ENCODE measurements around the gene SART3.
A peak's percentile ranks its signal among the peaks of the same experiment; 100 is the strongest.
"Not testable (repeated sequence)": the region's sequence is repeated elsewhere in the genome, so short reads cannot be mapped to it uniquely, and the experiment has no call there.

The SART3 gene

DNA sequence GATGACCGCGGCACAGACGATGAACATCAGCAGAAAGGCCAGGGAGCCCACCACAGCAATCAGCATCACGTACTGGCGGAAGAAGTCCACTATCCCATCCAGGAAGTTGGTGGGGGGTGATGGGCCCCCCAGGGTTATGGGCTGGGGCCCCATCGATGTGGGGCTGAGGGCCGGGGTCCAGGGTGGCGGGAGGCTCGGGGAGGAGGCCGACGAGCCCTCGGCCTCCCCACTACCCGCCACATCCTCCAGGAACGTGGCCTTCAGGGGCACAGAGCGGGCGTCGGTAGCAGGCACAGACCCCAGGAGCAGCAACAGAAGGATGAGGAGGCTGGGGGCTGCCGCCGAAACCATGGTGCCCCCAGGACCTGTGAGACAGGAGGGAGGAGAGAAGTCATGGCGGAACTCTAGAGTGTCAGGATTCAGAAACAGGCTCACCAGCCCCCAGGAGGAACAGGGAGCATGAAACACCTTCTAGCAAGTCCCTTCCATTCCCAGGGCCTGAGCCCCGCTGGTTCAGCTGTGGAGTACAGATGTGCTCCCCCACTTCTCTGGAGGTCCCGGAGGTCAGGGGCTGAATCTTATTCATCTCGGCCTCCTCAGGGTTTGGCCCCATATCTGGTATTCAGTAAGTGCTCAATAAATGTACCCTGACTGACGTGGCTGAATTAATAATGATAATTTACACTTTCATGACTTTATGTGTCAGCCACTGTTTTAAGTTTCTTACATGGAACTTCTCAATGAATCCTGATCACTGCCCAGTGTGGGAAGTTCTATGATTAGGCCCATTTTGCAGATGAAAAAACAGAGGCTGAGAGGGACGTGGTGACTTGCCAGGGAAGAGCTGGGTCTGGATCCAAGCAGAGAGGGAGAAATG, 31.3 kb upstream of the SART3 start:
- H3K4me3 Mint-ChIP-seq: no peak overlapping the region
- no peaks in the 10 kb centered on the region for H3K36me3 Mint-ChIP-seq
- no peaks in the 10 kb centered on the region for H3K4me1 Mint-ChIP-seq
- DNase-seq: no peak
- no peaks in the 10 kb centered on the region for H3K9me3 Mint-ChIP-seq
- H3K27me3 Mint-ChIP-seq: peaks cover 0 to under 1% of the 10 kb centered on the region in 2 donors
- H3K27ac Mint-ChIP-seq: no peak overlapping the region
- no peak for ATAC-seq (replicated peaks)

DNA sequence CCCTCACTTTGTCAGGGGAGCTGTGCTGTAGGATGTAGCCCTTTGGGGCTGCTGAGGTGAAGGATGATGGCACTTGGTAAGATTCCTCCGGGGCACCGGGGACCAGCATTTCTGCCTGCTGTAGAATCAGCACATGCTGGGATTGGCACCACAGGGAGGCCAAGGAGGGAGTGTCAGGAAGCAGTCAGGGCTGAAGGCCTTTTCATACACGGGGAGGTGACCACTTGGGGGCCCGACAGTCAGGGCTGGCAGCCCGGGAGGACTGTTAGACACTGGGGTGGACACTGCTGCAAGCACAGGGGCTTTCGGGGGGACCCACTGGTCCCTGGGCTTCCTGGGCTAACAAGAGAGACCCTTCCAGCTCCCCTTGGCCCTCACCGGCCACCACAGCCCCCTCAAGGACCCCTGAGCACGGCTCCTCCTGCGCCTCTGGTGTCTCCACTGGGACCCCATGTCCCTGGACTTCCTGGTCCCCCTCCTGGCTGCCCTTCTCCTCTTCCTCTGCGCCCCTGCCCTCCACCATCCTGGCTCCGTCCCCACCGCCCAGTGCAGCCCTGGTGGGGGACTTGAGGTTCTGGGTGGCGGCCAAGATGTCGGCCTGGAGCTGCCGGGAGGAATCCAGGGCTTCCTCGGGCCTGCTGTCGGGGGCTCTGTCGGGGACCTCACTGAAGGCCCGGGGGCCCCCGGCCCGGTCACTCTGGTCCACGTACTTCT, 30.5 kb upstream of the SART3 start:
- no peaks in the 10 kb centered on the region for H3K27me3 Mint-ChIP-seq
- no peaks in the 10 kb centered on the region for H3K4me1 Mint-ChIP-seq
- H3K4me3 Mint-ChIP-seq: no peak overlapping the region
- H3K27ac Mint-ChIP-seq: peak overlapping the region; percentile 52
- no peaks in the 10 kb centered on the region for H3K9me3 Mint-ChIP-seq
- H3K36me3 Mint-ChIP-seq: no peaks in the 10 kb centered on the region
- ATAC-seq (replicated peaks) (no peak), DNase-seq (no peak)

GRCh38 chr12:108590463-108590862, 29.5 kb upstream of the SART3 start:
- not testable (repeated sequence) for H3K4me1 Mint-ChIP-seq; H3K36me3 Mint-ChIP-seq; H3K9me3 Mint-ChIP-seq; ATAC-seq (replicated peaks); H3K27me3 Mint-ChIP-seq; H3K27ac Mint-ChIP-seq; H3K4me3 Mint-ChIP-seq; DNase-seq

GRCh38 chr12:108589840-108590229, 28.9 kb upstream of the SART3 start:
- ATAC-seq (replicated peaks) (no peak), DNase-seq (no peak)
- no peak overlapping the region for H3K4me3 Mint-ChIP-seq
- H3K27me3 Mint-ChIP-seq: peaks cover 0 to 1% of the 10 kb centered on the region in 2 donors
- H3K9me3 Mint-ChIP-seq: no peaks in the 10 kb centered on the region
- H3K4me1 Mint-ChIP-seq: no peaks in the 10 kb centered on the region
- H3K36me3 Mint-ChIP-seq: no peaks in the 10 kb centered on the region
- H3K27ac Mint-ChIP-seq: no peak overlapping the region

DNA sequence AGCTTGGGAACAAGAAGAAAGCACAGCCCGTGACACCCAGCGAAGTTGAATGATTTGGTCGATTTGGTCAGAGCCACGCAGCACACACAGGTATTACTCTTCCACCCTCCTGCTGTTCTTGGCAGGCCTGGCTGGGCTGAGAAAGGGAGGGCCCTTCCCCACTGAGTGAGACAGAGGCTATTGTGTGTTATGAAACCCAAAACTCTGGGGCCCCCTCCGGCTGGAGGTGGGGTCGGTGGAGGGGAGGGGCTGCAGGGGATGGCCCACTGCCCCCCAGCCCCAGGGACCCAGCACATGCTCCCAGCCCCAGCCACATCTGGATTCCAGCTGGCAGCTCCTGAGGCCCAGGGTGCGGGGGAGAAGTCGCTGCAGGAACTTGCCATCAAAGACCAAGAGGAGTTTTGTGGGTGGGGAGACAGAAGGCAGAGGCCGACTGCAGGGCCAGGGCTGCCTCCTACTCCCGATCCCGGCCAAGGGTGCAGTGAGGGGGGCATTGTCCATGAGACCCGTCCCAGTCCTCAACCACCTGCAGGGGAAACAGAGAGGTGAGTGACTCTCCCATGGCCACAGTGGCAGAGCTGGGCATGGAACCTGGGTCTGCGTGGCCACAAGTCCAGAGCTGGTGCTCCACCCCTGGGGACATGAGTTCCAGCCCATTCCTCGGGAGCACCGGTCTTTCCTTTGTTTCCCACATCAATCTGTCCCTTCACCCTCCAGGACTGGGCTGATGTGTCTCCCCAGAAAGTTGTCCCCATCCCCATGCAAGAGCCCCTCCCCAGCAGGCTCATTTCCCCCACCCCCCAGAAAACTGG, 28.3 kb upstream of the SART3 start:
- H3K36me3 Mint-ChIP-seq: no peaks in the 10 kb centered on the region

DNA sequence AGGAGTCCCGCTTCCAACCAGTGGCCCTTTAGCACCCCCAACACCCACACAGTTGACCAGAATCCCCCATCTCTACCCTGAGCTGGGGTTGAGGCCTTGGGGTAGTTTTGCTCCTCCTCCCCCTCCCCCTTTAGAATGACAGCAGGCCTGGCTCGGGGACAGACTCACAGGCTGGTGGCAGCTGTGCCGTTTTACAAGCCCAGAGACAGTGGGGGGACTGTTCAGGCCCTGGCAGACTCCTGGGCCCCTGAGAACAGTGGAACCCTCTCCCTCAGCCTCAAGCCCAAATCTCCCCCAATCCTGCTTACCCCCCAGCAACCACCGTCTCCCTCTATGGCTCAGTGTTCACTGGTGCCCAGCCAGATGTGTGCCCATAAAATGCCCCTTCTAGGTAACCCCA, 26.9 kb upstream of the SART3 start:
- peaks cover 0 to 4% of the 10 kb centered on the region in 2 donors for H3K27me3 Mint-ChIP-seq
- peak overlapping the region; percentile 7 for H3K27ac Mint-ChIP-seq
- DNase-seq (no peak), ATAC-seq (replicated peaks) (no peak)
- H3K4me1 Mint-ChIP-seq: no peaks in the 10 kb centered on the region
- H3K4me3 Mint-ChIP-seq: no peak overlapping the region
- no peaks in the 10 kb centered on the region for H3K36me3 Mint-ChIP-seq
- H3K9me3 Mint-ChIP-seq: no peaks in the 10 kb centered on the region

More for the DNA sequence above, 28.3 kb upstream of the SART3 start:
- Mint-ChIP-seq H3K4me3 (no peak overlapping the region), H3K9me3 (no peaks in the 10 kb centered on the region), H3K4me1 (no peaks in the 10 kb centered on the region), H3K27me3 (peaks cover 0 to 4% of the 10 kb centered on the region in 2 donors), H3K27ac (no peak overlapping the region)
- DNase-seq: no peak
- no peak for ATAC-seq (replicated peaks)

GRCh38 chr12:108586306-108586705, 25.3 kb upstream of the SART3 start:
- H3K4me1 Mint-ChIP-seq: no peaks in the 10 kb centered on the region
- H3K4me3 Mint-ChIP-seq: no peak overlapping the region
- DNase-seq (no peak), ATAC-seq (replicated peaks) (no peak)
- no peaks in the 10 kb centered on the region for H3K9me3 Mint-ChIP-seq
- no peak overlapping the region for H3K27ac Mint-ChIP-seq
- peaks cover 0 to 4% of the 10 kb centered on the region in 2 donors for H3K27me3 Mint-ChIP-seq
- H3K36me3 Mint-ChIP-seq: no peaks in the 10 kb centered on the region

- DNase-seq (no peak), ATAC-seq (replicated peaks) (no peak)
- Mint-ChIP-seq H3K4me3 (no peak overlapping the region), H3K36me3 (no peaks in the 10 kb centered on the region), H3K4me1 (peaks cover 0 to under 1% of the 10 kb centered on the region in 2 donors), H3K9me3 (no peaks in the 10 kb centered on the region), H3K27me3 (peaks cover 0 to 4% of the 10 kb centered on the region in 2 donors), H3K27ac (no peak overlapping the region)
Observed at GRCh38 chr12:108585864-108586263, 24.9 kb upstream of the SART3 start.

DNA sequence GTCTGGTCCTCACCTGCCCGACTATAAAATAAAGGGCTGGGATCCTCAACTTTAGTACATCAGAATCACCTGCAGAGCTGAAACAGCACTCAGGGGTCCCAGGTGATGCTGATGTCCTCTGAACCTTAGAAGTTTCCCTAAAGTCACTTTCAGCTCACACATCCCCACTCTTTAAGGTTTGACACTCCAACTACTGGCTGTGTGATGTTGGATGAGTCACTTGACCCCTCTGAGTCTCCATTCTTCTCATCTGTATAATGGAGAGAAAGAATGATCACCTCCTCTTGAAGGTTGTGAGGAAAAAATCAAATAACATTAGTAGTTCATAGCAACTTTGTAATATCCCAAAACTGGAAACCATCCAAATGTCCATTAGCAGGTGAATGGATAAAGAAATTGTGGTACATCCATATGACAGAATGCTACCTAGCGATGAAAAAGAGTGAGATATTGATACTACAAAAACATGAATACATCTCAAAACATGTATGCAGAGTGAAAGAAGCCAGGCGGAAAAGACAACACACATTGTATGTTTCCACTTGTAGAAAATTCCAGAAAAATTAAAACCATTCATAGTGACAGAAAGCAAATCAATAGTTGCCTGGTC, 23.6 kb upstream of the SART3 start:
- Mint-ChIP-seq H3K4me1 (peaks cover under 1 to 13% of the 10 kb centered on the region in 2 donors), H3K27me3 (peaks cover 0 to 4% of the 10 kb centered on the region in 2 donors), H3K9me3 (no peaks in the 10 kb centered on the region), H3K27ac (no peak overlapping the region), H3K4me3 (no peak overlapping the region), H3K36me3 (no peaks in the 10 kb centered on the region)
- ATAC-seq (replicated peaks): no peak
- no peak for DNase-seq

DNA sequence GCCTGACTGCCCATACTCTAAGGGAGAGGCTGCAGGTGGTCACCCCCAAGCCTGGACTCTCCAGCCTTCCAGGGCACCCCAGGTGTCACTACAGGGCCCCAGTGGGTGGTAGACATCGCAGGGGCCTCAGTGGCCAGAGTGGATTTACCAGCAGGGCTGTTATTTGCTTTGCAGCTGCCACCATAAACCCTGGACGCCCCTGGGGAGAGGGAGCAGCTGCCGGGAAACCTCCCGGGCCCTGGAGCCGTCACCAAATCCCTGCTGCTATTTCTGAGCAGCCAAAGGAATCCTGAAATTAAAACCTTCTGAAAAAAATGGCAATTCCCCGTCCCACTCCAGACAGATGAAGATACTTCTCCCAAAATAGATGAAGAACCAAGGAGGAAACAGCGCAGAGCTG, 23.0 kb upstream of the SART3 start:
- ATAC-seq (replicated peaks): no peak
- no peak overlapping the region for H3K27ac Mint-ChIP-seq
- peaks cover 4 to 19% of the 10 kb centered on the region in 2 donors for H3K4me1 Mint-ChIP-seq
- no peak for DNase-seq
- H3K36me3 Mint-ChIP-seq: no peaks in the 10 kb centered on the region
- no peak overlapping the region for H3K4me3 Mint-ChIP-seq
- peaks cover 0 to 4% of the 10 kb centered on the region in 2 donors for H3K27me3 Mint-ChIP-seq
- peaks cover 1 to 2% of the 10 kb centered on the region in 2 donors for H3K9me3 Mint-ChIP-seq

DNA sequence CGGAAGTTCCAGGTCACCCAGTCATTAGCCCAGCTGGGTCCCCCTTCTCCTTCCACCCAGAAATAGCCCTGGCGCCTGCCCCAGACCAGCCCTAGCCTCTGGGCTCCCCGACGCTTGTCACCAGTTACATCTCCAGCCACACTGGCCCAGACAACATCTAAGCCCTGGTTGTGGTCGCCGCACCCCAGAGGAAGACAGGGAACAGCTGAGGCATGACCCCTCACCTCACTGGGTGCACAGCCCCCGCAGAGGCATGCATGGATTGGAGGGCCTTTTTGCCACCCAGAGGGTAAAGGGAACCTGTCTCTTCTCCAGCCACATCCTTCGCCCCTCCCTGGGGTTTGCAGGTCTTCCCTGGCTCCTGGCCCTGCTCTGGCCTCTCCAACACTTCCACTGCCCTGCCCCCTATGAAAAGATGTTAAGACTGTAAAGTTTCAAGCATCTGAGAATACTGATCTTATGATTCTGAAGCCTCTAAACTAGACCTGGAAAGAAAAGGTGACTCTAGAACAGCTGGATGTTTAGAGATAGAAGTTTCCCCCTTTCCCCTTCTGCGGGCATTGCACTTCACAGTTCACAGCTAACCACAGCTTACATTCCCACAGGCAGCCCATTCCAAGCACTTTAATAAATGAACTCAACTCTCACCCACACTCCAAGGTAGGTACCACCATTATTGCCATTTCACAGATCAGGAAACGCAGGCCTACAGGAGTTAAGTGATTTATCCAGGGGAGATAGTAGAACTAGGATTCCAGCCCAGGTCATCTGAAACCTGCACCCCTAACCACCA, 22.2 kb upstream of the SART3 start:
- no peak for ATAC-seq (replicated peaks)
- peaks cover 9 to 23% of the 10 kb centered on the region in 2 donors for H3K4me1 Mint-ChIP-seq
- no peak overlapping the region for H3K27ac Mint-ChIP-seq

DNA sequence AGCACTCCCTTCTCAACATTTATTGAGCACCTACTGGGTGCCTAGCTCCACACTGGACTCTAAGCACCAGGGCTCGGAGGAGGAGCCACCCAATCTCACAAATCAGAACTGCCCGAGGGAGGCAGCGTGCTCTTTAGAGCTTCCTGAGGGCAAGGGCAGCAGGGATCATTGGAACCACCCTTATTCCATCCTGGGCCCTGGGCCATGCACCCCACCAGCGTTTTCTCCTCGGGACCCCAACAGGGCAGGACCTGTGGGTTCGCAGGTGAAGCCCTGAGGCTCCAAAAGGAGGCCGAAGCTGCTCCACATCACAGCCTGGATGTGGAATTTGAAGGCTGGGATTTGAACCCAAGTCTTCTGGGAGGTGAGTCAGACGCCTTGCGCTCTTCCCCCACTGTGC, 21.5 kb upstream of the SART3 start:
- ATAC-seq (replicated peaks): no peak
- Mint-ChIP-seq H3K36me3 (no peaks in the 10 kb centered on the region), H3K4me3 (no peak overlapping the region), H3K27me3 (peaks cover 0 to 4% of the 10 kb centered on the region in 2 donors), H3K27ac (no peak overlapping the region), H3K9me3 (peaks cover 8 to 9% of the 10 kb centered on the region in 2 donors), H3K4me1 (peaks cover 9 to 23% of the 10 kb centered on the region in 2 donors)
- no peak for DNase-seq

More for the DNA sequence above, 22.2 kb upstream of the SART3 start:
- DNase-seq: no peak
- H3K9me3 Mint-ChIP-seq: peaks cover 7 to 8% of the 10 kb centered on the region in 2 donors
- H3K36me3 Mint-ChIP-seq: no peaks in the 10 kb centered on the region
- H3K4me3 Mint-ChIP-seq: no peak overlapping the region
- H3K27me3 Mint-ChIP-seq: peaks cover 0 to 4% of the 10 kb centered on the region in 2 donors
